HG02763 (cell line): ENCODE results near the gene INSR.
A peak's percentile ranks its signal among the peaks of the same experiment; 100 is the strongest.

Source experiments
- ATAC-seq: cut with Tn5 transposase; IDR thresholded peaks from one replicate; pipeline ENCODE4 v1.9.1; 2021; ENCODE audit warnings: mild to moderate bottlenecking, moderate library complexity; ENCODE audit not compliant: unreplicated experiment

Gene INSR

DNA sequence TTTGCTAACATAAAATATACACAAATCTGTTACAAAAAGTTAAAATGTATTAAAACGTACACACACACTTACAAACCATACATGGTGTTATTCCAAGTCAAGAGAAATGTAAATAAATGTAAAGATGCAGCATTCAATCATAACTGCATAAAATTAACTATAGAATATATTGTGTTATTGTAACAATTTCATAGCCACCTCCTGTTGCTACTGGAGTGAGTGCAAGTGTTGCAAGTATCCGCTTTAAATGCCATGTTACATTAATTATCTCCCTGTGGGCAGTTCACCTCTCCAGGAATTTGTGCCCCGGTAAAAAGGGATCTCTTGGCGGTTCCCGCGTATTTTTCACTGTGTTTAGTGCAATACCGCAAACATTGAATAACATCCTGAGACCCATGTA is 3.5 kb upstream of the INSR start:
- ATAC-seq: no peak

GRCh38 chr19:7295912-7296536 is 1.8 kb upstream of the INSR start:
- ATAC-seq: no peak

GRCh38 chr19:7294558-7295212 is 471 bp upstream of the INSR start:
- peak; percentile 66 for ATAC-seq

GRCh38 chr19:7292950-7293761 is 1.1 kb downstream of the INSR start:
- ATAC-seq: peak; percentile 5

GRCh38 chr19:7292352-7292949 is 1.8 kb downstream of the INSR start:
- no peak for ATAC-seq

DNA sequence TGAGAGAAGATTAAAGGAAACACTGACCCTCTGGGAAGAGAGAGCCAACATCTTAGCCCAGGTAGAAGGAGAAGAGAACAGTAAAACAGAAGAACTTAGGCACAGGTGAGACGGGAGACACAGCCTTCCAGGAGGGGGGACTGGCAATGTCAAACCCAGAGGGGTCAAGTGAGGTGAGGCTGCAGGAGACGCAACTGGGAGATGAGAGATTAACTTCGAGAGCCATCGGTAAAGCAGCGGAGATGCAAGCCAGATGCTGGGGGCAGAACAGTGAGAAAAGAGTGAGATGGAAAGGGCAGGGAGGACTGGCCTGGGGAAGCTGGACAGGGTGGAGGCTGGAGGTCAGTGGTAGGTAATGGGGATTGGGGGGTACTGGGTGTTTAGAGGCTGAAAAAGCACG is 5.2 kb downstream of the INSR start:
- ATAC-seq: no peak

GRCh38 chr19:7288131-7288530 is 6.1 kb downstream of the INSR start:
- no peak for ATAC-seq

DNA sequence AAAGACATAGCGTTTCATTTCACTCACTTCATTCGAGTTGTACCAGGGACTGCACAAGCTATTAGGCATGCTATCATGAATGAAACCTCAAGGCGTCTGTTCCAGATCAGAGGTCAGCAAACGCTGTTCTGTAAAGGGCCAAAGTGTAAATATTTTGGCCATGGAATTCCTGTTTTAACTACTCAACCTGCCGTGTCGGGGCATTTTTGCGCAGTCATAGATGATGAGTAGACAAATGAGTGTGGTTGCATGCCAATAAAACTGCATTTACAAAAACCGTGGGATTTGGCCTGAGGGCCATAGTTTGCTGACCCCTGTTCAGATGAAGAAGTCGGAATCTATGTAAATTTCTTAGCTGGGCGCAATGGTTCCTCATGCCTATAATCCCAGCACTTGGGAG is 6.5 kb downstream of the INSR start:
- no peak for ATAC-seq

- ATAC-seq: no peak
Measured at GRCh38 chr19:7280940-7281666, 13.1 kb downstream of the INSR start.

GRCh38 chr19:7272856-7273578 is 21.2 kb downstream of the INSR start:
- ATAC-seq: peak; percentile 53

GRCh38 chr19:7268705-7269098 is 25.5 kb downstream of the INSR start:
- ATAC-seq: no peak

GRCh38 chr19:7267792-7268704 is 26.2 kb downstream of the INSR start:
- ATAC-seq: no peak

DNA sequence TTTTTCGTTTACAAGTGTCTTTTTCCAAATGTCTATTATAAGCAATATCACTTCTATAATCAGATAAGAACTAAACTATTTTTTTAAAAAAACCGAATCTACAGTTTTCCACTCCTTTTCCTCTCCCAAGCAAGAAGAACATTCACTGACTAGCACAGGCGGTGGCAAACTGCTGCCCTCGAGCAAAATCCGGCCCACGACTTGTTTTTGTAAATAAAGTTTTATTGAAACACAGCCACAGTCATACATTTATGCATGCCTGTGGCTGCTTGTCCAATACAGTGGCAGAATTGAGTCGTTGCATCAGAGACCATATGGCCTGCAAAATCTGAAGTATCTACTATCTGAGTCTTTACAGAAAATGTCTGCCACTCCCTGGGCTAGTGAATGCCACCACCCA is 27.4 kb downstream of the INSR start:
- no peak for ATAC-seq

DNA sequence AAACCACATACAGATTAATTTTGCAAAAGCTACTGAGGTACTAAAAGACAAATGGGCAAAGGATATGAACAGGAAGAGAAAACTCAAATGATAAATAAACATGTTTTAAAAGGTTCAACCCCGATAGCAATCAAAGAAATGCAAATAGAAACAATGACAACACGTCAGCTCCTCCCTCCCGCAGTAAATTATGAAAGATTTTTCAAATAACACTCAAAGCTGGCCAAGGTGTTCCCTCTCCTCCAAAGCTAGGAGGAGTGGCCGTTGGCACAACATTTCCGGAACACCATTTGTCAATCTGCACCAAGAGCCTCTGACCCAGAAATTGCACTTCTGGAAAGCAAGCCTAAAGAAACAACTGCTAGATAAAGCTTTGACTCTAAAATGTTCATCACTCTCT is 28.3 kb downstream of the INSR start:
- no peak for ATAC-seq

- ATAC-seq: no peak
Measured at GRCh38 chr19:7264858-7265257, 29.4 kb downstream of the INSR start.

GRCh38 chr19:7263521-7263920 is 30.7 kb downstream of the INSR start:
- ATAC-seq: no peak

GRCh38 chr19:7263066-7263465 is 31.1 kb downstream of the INSR start:
- no peak for ATAC-seq

GRCh38 chr19:7262470-7262869 is 31.7 kb downstream of the INSR start:
- ATAC-seq: no peak

GRCh38 chr19:7260161-7260560 is 34.1 kb downstream of the INSR start:
- no peak for ATAC-seq
